Activated T-cell treated with anti-CD3 and anti-CD28 coated beads, Interleukin-2, amount 50 U/mL, for 1 hour (primary cell): ENCODE data around the gene EGLN3.
A peak's percentile ranks its signal among the peaks of the same experiment; 100 is the strongest.
"Not testable (repeated sequence)": the region's sequence is repeated elsewhere in the genome, so short reads cannot be mapped to it uniquely, and the experiment has no call there.

Experiments used
- DNase-seq: peaks from one replicate; pipeline ENCODE4 v3.0.0-alpha.2; 2020

EGLN3 gene

GRCh38 chr14:33950320-33951182 is at the start of gene EGLN3:
TSS of gene EGLN3 (minus strand) at chr14:33951074. CDS start at chr14:33950752, 322 bp downstream.
- DNase-seq: peak; percentile 52

- no peak for DNase-seq
Measured at GRCh38 chr14:34000396-34000795, 49.5 kb upstream of the EGLN3 start.

- no peak for DNase-seq
Measured at GRCh38 chr14:33999771-34000291, 49.0 kb upstream of the EGLN3 start.

GRCh38 chr14:33997611-33998010 is 46.7 kb upstream of the EGLN3 start:
- no peak for DNase-seq

- no peak for DNase-seq
Measured at GRCh38 chr14:33996462-33996861, 45.6 kb upstream of the EGLN3 start.

GRCh38 chr14:33993246-33993645 is 42.4 kb upstream of the EGLN3 start:
- DNase-seq: no peak

- DNase-seq: no peak
Measured at GRCh38 chr14:33992274-33993007, 41.6 kb upstream of the EGLN3 start.

GRCh38 chr14:33990790-33991189 is 39.9 kb upstream of the EGLN3 start:
- DNase-seq: no peak

GRCh38 chr14:33987565-33988080 is 36.7 kb upstream of the EGLN3 start:
- DNase-seq: no peak

GRCh38 chr14:33986804-33987203 is 35.9 kb upstream of the EGLN3 start:
- DNase-seq: no peak

GRCh38 chr14:33985242-33985641 is 34.4 kb upstream of the EGLN3 start:
- no peak for DNase-seq

- no peak for DNase-seq
Measured at GRCh38 chr14:33979613-33980276, 28.9 kb upstream of the EGLN3 start.

- no peak for DNase-seq
Measured at GRCh38 chr14:33978892-33979612, 28.2 kb upstream of the EGLN3 start.

- no peak for DNase-seq
Measured at GRCh38 chr14:33972583-33973081, 21.8 kb upstream of the EGLN3 start.

GRCh38 chr14:33969846-33970245 is 19.0 kb upstream of the EGLN3 start:
- DNase-seq: not testable (repeated sequence)

GRCh38 chr14:33968722-33969121 is 17.8 kb upstream of the EGLN3 start:
- no peak for DNase-seq

GRCh38 chr14:33967138-33967537 is 16.3 kb upstream of the EGLN3 start:
- no peak for DNase-seq

GRCh38 chr14:33966276-33966675 is 15.4 kb upstream of the EGLN3 start:
- no peak for DNase-seq

- no peak for DNase-seq
Measured at GRCh38 chr14:33964599-33965317, 13.9 kb upstream of the EGLN3 start.

GRCh38 chr14:33963892-33964291 is 13.0 kb upstream of the EGLN3 start:
- no peak for DNase-seq

- not testable (repeated sequence) for DNase-seq
Measured at GRCh38 chr14:33962466-33962865, 11.6 kb upstream of the EGLN3 start.
